GM18907 (cell line): Measurements from ENCODE around the gene DGKH.
"Not testable (repeated sequence)": the region's sequence is repeated elsewhere in the genome, so short reads cannot be mapped to it uniquely, and the experiment has no call there.

Experiments used
- ATAC-seq: cut with Tn5 transposase; IDR thresholded peaks from one replicate; pipeline ENCODE4 v1.9.1; 2021; ENCODE audit warnings: mild to moderate bottlenecking, moderate library complexity; ENCODE audit not compliant: unreplicated experiment

The DGKH gene

DNA sequence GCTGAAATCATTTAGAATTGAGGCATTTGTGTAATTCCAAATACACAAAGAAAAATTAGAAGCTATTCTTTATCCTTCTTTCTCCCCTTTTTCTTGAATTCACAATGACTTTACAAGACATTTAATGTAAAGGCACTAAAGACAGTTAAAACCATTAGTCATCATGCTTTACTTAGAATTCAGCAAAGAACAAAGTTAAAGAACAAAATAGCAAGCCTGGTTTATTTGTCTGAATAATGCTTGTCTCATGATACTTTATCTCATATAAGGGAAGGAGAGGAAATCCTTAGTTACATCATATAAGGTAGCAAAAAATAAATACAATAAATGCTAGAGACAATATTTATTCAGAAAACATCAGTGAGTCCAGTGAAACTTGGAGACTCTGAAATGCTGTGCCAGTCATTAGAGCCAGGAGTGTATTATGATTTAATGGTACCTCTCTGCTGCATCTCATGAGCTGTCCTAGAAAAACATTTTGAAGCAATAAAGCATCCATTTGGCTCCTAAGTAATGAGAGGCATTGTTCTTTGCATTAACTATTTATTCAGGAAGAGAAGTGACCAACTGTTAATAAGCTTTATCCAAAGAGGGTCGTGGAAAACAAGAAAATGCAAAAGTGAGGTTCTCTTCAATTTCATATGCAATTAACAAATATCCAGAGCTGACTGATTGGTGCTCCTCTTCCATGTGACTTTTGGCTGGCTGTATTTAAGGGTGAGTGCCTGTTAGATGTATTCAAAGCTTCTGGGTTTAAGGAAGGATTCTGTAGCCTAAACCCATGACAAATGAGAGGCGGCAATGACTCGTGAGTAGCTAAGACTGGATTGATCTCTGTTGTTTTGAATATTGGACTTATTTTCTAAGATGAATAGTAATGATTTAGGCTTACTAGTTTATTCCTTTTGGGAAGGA lies 105.0 kb downstream of the DGKH start:
- no peak for ATAC-seq

DNA sequence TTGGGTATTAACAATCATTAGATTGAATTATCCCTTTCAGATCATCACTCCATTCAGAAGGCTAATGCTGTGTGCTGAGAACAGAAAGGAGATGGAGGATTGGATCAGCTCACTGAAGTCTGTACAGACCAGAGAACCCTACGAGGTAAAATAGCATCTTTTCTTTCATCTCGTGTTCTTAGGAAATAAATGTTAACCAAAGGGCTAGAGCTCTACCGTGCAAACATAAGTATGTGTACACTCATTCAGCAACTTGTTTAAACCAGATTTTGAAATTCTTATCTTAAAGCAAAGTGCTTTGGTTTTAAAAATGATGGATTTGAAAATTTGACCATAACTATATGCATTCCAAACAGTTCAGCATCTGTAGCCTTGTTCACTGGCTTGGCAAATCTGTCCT lies 106.8 kb downstream of the DGKH start:
- ATAC-seq = no peak

DNA sequence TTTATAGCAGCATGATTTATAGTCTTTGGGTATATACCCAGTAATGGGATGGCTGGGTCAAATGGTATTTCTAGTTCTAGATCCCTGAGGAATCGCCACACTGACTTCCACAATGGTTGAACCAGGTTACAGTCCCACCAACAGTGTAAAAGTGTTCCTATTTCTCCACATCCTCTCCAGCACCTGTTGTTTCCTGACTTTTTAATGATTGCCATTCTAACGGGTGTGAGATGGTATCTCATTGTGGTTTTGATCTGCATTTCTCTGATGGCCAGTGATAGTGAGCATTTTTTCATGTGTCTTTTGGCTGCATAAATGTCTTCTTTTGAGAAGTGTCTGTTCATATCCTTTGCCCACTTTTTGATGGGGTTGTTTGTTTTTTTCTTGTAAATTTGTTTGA lies 114.9 kb downstream of the DGKH start:
- not testable (repeated sequence) for ATAC-seq

DNA sequence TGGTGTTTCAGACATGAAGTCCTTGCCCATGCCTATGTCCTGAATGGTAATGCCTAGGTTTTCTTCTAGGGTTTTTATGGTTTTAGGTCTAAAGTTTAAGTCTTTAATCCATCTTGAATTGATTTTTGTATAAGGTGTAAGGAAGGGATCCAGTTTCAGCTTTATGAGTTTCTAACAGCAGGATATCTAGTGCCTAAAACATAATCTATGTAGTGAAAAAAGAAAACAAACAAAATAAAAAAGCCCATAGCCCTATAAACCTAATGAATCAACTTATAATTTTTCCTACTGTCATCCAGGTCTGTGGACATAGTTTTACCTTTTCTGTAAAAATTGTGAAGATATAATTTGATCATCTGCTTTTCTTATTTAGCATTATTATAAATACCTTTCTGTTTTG lies 115.5 kb downstream of the DGKH start:
- ATAC-seq = not testable (repeated sequence)

DNA sequence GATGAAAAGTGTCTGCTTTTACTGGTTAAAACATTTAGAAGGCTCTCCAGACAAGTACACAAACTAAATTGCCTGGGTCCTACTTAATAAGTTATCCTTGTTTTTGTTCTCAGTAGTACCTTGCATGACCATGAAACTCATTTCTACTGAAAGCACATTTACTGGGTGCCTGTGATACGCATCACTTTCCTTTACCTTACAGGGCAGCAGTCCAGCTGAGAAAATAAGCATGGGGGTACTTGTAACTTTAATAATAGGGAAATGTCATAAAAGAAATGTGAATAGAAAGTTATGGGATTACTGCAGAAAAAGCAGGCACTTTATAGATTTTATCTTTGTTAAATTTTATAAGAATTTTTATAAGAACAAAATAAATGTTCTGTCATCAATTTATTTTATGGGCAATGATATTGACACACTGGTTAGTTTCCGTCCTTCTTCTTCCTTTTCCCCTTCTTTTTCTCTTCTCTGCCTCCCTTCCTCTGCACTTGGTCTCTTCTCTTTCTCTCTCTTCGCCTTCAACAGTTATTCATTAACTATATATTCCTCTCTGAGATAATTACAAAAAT lies 116.2 kb downstream of the DGKH start:
- no peak for ATAC-seq

DNA sequence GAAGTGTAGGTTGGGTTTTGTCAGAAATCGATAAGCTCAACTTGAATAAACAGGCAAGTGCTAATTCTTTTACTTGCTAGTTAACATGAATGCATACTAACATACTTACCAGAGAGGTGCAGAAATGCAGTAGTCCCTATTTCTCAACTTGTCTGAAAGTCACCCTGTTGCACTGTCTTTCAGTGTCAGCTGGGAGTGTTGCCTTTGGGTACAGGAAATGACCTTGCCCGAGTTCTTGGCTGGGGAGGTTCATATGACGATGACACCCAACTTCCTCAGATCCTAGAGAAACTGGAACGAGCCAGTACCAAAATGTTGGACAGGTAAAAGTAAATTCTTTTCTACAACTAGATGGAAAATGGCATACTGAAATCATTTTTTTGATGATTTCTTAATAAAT lies 120.0 kb downstream of the DGKH start:
- ATAC-seq = no peak

DNA sequence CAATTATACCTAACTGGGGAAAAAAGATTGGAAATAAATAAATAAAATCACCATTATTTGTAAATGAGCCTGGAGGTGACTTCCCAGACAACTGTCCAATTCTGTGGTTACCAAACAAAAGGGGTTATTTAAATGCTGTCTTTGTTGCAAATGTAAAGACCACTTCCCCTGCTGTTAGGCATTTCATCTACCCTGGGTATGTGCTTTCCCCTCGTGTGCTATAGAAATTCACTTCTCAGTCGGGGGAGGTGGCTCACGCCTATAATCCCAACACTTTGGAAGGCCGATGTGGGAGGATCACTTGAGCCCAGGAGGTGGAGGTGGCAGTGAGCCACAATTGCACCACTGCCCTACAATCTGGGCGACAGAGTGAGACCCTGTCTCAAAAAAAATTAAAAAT lies 121.6 kb downstream of the DGKH start:
- no peak for ATAC-seq

DNA sequence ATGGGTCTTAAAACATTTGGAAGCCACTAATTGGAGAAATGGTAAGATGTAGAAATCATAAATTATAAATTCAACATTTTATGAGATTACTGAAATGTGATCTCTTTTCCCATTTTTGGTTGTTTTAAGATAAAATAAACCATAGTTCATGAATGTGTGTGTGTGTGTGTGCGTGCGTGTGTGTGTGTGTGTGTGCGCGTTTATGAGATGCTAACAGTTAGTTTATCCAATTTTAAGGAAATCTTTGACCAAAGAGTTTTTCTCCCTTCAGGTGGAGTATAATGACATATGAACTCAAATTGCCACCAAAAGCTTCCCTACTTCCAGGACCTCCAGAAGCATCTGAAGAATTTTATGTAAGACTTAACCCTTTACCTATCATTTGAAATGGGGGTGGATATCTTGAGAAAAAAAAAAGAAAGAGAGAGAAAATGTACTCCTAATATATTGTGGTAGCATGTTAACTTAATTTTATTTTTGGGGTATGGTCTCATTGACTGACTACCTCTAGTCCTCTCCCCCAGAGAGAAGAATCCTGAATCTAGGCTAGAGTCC lies 125.4 kb downstream of the DGKH start:
- ATAC-seq = no peak

DNA sequence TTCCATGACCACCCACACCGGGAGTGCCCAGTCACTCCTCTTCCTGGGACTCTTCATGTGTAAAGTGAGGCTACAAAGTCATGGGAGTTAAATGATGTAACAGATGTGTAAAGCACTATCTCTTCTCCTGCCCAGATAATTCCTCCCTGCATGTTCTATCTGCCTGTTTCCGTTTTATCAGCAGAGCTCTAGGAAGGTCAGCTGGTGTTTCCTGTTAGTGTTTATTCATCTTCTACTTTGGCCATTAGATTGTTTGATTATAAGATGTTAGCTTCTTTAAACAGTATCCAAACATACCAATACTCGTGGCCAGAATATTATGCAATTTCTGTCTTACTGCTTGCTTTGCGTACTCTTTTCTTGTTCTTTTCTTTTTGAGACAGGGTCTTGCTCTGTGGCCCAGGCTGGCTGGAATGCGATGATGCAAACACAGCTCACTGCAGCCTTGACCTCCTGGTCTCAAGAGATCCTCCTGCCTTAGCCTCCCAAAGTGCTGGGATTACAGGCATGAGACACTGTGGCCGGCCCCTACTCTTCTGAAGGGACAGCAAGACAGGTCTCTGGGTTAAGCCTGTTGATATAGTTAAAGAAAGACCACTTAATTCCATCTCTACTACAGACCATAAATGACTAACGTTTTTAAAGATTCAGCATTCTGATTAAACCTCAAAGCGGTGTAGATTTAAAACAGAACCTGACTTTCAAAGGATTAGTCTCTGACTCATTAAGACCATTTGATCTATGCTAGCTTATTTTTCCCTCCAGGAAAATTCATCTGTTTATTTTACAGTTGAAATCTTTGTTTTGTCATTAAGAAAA lies 126.1 kb downstream of the DGKH start:
- ATAC-seq = no peak

DNA sequence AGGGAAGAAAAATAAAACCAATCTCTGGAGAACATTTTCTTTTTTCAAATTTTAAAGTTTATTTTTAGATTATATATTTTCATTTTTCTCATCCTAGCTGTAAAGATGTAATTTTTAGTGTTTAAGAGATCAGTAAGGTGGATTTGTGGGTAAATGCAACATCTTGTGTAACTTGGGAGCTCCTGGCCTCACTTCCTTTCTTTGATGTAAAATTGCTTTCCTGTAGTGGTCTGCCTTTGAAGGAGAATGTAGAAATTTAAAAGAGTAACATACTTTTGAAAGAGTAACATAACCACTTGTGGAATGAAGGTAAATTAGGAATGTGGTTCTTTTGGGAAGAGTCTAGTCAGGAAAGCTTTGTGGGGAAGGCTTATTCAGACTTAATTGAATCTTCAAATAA lies 127.8 kb downstream of the DGKH start:
- no peak for ATAC-seq

DNA sequence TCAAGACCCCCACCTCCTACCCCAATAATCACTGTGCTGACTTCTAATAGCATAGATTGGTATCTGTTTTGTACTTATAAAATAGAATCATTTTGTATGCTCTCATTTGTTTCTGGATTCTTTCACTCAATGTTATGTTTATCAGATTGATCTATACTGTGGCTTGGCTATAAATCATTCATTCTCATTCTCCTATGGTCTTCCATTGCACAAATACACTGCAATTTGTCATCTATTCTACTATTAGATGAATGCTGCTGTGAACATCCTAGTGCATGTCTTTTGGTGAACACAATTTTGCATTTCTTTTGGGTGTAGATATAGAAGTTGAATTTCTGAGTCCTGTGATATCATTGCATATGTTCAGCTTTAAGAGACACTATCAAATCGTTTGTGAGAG lies 128.7 kb downstream of the DGKH start:
- no peak for ATAC-seq

DNA sequence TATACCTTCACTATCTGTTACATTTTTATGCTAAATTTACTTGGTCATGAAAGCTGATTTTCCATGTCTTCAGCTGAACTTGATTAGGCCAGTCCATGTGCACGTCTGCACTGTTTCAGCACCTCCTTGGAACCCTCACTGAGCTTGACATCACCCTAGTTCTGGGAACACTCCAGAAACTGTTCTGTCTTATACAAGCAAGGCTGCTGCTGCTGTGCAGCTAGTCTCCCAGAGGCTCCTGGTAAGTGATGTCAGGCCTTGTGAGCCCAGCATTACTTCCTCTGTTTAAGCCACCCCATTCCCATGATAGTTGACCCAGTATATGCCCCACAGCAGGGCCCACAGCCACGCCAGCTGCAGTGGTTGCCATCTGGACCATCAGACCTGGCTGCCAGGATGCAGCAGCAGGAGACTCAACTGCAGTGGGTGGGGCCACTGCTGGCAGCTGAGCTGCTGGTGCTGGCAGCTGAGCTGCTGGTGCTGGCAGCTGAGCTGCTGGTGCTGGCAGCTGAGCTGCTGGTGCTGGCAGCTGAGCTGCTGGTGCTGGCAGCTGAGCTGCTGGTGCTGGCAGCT lies 133.0 kb downstream of the DGKH start:
- no peak for ATAC-seq

DNA sequence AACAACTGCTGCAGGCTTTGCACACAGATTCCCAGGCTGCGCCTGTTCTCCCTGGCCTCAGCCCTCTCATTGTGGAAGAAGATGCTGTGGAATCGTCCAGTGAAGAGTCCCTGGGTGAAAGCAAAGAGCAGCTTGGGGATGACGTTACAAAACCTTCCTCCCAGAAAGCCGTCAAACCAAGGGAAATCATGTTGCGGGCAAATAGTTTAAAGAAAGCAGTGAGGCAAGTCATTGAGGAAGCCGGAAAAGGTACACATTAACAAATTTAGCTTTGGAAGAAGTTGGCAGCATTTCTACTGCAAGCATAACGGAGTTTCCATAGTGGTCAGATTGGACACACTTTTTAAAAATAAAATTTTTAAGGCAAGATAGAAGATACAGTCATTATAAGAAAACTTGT lies 140.6 kb downstream of the DGKH start:
- ATAC-seq = no peak

DNA sequence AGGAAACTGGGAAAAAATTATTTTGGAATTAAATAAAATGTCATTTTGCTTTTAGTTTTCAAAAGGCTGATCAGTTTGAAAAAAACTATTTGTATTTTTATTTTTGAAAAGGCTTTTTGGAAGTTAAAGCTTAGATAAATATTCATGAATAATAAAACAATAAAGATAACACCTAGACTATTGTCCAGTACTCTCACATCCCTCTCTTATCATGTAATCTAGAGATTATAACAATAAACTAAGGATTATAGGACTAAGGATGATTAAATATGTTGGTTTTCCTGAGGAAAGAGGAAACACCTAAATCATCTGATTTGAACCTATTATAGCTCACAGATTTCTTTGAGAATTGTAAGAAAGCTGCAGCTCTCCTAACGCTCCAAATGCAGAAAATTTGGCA lies 142.1 kb downstream of the DGKH start:
- ATAC-seq = no peak

DNA sequence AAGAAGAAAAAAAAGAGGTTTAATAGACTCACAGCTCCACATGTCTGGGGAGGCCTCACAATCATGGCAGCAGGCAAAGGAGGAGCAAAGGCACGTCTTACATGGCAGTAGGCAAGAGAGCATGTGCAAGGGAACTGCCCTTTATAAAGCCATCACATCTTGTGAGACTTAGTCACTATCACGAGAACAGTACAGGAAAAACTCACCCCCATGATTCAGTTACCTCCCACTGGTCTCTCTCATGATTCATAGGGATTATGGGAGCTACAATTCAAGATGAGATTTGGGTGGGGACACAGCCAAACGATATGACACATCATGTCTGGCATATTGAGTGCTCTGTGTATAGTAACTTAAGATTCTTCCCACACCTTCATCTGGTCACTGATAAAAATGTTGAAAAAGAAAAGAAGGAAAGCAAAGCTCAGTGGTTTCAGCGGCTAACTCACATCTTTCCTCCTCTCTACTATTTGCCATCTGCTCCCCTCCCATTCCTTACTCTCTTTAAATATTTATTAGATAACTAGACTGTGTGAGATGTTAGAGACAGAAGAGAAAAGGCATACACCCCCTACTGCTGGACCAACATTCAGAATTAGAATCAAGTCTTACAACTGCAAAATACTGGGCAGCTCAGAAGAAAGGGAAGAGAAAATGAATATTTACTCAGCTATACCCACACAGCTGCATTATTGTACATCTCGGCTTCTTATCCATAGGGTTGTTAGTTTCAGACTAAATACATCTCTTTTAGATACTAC lies 163.4 kb downstream of the DGKH start:
- no peak for ATAC-seq

DNA sequence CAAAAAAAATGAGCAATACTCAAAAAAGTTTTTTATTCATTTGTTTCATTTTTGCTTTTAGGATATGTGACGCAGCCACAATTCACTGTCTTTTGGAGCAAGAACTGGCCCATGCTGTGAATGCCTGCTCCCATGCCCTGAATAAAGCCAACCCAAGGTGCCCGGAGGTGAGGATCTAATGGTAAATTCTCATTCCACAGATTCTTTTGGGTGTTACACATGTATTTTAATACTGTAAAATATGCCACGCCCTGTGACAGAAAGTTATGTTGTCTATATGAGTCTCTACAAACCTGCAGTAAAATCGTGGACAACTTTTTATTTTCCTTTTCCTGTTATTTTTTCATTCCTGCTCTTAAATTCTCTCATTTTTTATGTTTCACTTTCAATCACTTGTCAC lies 166.0 kb downstream of the DGKH start:
- no peak for ATAC-seq

DNA sequence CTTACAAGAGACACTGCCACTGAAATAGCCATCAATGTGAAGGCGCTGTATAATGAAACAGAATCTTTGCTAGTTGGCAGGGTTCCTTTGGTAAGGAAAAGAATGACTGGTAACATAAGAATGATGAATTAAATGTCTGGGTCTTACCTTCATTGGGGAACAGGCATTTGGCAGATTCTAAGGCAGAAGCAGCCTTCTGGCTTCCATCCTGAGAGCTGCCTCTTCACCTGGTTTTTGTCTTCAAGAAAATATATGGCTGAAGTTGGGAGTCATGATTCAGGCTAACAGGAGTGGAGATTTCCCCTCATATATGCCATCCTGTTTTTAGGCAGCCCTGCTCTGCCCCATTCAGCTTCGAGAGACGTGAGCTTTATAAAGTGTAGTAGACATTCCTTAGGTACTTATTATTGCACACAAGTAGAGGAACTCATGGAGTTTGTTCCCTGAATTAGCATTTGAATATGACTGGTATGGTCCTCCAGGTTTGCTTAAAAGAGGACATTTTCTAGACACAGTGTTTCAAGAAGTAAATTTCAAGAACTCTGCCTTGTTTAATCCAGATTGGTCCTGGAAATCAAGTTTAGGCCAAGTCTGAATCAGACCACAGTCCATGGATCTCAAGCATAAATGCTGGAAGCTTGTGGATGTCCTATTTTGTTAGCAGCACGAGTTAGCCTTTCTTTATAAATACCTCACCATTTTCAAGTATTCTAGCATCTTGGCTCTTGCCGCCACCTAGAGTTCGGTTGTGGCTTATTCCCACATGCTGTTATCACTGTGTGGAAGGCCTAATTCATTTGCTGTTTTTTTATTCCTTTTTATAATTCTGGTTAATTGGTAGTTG lies 167.4 kb downstream of the DGKH start:
- ATAC-seq = no peak

DNA sequence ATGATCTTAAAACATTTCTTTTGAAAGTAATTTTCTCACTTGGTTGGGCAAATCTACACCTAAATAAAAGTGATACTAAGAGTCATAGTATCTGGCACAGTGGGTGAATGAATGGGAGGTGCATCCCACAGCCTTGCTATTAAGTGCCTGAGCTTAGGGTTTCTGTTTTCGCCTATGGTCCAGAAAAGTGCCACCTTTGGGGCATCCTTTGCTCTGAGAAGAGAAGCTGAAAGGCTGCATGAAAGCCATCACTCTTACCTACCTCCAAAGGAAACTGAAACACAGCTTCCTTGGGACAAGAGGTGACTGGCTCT lies 167.9 kb downstream of the DGKH start:
- ATAC-seq = no peak

DNA sequence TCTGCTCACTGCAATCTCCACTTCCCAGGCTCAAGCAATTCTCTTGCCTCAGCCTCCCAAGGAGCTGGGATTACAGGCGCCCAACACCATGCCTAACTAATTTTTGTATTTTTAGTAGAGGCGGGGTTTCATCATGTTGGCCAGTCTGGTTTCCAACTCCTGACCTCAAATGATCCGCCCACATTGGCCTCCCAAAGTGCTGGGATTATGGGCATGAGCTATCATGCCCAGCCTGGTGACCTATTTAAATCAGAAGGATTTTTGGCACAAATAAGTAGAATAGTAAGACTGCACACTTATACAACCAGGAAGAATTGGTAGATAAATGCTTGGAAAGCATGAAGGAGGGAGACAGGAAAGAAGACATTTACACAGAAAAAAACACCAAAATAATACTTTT lies 170.1 kb downstream of the DGKH start:
- ATAC-seq = no peak

DNA sequence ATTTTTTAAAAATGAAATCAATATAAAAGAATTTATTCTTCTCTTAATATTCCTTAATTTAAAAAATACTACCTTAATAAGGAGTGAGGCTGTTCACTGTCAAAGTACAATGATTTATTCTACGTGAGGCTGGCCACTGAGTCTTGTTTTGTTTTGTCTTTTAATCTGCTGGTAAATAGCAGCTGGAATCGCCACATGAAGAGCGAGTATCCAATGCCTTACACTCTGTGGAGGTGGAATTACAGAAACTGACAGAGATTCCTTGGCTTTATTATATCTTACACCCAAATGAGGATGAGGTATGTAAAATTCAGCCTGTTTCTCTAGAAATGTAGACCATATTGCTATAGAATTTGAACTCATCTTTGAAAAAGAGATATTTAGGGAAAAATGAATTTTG lies 170.6 kb downstream of the DGKH start:
- no peak for ATAC-seq
